GM10847 (cell line): Measurements from ENCODE around the gene ISM1.

Source experiments
- POLR2A ChIP-seq: IDR thresholded peaks from 2 replicates; pipeline ENCODE4 v1.6.1; 2011; ENCODE audit not compliant: insufficient read length; ENCODE audit errors: extremely low read depth

Gene ISM1

DNA sequence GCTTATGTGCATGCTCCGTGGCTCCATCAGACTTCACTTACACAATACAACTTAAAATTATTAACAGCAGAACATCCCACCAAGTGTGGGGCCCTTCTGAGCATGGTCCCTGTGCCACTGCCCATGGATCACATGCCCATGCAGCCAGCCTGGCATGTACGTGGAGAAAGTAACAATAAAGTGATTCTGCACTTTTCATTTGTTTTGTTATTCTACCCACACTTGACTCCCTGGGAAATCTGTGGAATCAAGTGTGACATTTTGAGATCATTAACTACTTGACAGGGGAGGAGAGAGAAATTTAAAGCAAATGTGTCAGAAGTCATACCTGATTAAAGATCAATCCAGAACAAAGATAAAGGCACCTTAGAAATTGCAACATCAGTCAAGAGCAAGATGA lies 112.0 kb downstream of the ISM1 start:
- no peak for TF ChIP-seq POLR2A

DNA sequence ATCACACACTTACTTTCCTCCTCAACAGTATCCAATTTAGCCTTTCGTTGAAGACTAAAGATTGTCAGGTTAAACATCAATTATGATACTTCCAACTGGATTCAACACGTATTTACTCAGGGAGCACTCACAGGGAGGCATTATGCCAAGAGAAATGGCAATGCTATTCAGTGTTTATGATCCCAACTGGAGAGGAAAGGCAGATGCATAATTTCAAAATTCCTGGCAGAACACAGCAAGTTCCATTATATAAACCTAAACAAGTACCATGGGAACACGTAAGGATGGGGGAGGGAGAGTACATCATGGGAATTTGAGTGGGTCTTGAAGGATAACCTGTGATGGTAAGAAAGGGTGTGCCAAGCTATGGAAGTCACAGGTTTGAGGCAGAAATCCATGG lies 112.7 kb downstream of the ISM1 start:
- TF ChIP-seq POLR2A: no peak

DNA sequence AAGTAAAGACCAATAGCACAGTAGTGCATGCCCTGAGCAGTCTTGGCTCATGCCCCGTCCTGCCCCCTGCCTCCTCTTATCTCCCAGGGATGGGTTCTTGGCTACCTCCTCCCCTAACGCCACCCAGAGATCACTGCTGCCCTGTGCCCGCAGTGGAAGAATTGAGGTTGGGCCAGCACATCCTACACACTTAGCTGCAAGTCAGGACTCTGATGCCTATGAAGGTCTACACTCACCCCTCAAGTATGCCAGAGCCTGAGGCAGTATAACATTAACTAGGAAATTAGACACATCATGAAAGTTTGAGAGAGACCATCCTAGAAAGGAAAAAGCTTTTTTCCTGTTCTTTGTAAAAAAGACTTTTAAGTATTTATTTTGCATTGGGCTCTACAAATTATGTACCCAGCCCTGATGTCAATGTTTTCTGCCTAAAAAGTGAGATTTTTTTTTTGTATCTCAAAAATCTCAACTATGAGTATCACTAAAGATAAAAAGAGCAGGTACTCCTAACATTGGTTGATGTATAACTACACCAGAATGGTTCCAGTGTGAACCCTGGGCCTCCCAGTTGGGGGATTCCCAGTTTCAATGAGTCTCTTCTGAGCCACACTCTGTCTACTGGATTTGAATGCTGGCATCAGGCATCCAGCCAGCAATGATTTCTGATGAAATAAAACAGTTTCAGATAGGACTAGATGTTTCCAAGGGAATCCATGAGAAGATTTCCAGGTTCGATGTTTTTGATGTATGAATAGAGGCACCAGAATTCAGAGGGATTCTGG lies 115.4 kb downstream of the ISM1 start:
- TF ChIP-seq POLR2A: no peak

DNA sequence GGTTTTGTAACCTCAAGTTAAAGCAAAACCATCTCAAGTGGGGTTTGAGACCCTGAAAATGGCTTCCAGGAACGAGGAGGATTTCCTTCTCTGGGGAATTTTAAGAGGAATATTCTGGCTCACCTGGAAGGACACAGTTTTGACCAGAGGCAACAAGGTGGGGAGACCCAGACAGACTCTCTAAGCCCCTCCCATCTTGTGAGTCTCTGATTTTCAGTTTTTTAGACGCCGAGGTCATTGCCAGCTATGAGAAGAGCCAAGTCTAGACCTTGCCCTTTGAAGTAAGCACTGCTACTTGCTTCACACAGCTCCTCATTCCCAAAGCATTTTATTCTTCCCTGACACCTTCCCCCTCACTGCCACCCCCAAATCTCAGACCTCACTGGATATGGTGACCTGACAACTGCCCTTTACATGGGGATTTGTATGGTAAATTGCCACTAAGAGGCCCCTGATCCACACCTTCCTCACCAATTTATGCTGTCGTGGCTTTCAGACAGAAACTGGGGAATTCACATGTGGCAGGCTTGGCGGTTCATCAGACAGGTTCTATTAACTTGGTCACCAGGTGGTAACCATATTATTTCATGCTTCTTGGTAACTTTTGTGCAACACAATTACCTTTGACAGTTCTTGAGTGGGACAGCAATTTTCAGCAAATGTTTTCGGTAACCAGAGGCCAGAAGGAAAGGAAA lies 116.2 kb downstream of the ISM1 start:
- TF ChIP-seq POLR2A: no peak

DNA sequence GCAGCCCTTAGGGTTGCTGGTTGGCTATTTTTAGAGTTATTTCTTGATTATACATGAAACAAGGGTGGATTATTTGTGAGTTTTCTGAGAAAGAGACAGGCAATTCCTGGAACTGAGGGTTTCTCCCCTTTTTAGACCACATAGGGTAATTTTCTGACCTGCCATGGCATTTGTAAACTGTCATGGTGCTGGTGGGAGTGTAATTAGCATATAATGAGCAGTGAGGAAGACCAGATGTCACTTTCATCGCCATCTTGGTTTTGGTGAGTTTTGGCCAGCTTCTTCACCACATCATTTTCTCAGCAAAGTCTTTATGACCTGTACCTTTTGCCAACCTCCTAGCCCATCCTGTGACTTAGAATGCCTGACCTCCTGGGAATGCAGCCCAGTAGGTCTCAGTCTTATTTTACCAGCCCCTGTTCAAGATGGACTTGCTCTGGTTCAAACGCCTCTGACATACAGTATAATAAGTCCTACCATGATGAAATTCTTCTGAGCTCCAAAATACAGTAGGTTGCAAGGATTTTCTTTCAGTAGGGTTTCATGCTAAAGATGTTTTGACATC lies 117.1 kb downstream of the ISM1 start:
- no peak for TF ChIP-seq POLR2A

DNA sequence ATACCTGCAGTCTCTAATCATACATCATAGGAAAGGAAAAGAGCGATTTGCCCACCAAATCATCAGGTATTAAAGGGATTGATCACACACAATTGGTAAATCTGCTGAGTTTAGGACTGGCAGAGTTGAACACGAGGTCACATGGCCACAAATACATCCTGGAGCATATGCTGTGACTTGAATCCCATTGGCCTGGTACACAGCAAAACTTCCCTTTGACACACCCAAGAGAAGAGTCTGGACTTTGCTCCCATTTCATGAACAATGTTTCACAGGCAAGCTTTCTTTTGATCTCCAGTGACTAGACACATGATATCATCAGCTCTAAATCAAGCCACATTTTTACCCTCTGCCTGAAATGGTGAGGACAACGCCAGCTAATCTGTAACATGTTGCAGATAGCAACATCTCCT lies 117.9 kb downstream of the ISM1 start:
- no peak for TF ChIP-seq POLR2A

DNA sequence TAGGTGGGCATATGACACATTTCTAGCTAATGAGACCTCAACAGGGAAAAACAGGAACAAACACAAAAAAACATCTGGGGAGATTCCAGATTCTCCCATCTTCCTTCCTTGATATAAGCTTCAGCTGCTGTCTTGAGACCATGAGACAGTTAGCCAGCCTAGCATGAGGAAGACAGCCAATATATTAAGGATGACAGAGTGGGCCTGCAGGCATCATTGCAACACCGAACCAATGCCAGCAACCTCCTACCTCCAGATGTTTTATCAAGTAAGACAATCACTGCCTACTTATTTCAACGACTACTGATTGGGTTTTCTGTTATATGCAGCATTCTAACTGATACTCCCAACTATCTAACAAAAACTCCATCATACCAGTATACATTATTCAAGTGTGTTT lies 119.0 kb downstream of the ISM1 start:
- no peak for TF ChIP-seq POLR2A

DNA sequence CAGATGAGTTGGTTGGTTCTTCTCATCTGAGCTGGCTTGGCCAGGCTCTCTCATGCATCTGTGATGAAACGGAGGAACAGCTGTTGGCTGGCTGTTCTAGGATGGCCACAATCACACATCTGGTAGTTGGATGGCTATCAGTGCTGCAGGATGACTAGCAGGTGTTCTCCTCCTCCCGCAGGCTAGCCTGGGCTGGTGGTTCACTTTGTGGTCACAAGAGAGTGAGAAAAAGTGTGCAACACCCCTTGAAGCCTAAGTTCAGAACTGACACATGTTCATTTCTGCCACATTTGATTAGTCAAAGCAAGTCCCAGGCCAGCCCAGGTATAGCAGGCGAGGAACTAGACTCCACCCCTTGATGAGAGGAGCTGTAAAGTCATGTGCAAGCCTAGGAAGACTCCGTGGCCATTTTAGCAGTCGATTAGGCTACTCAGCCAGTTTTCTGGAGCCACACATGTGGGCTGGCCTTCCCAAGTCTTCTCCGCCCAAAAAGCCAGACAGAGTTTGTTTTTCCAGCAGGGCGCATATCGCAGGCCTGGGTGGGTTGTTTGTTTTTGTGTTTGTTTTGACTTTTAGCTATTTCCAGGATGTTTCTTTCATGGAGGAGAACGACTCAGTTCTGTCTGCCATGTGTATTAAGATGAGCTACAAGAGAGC lies 120.8 kb downstream of the ISM1 start:
- TF ChIP-seq POLR2A: no peak

DNA sequence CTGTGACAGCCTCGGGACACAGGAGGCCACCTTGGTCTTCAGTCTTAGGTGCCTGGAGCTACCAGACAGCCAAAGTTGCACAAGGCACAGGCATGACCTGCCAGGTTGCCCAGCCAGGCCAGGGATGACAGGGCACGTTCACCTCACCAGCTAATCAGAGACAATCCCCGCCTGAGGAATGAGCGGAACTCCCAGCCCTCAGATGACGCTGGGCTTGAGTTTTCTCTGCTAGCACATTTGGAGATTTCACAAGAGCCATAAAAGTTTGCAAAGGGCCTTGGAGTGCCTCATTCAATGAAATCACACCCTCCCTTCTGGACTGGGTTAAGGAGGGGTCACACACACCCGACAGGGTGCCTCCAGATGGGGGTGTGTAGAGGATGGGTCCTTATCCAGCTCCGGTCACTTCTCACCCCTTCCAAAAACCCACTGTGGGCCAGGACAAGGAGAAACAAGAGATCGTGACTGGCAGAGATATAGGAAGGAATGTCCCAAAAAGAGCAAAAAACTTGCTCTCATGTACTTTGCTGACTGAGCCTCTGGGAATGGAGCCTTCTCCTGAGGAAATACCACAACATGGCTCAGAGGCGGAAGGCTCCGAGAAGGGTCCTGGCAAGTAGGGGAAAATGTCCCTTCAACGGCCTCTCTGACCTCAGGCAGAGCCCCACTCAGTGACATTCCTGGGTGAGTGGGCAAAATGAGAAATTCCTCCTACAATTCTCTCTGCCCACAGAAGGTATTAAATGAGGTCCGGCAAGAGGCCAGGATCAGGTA lies 121.6 kb downstream of the ISM1 start:
- no peak for TF ChIP-seq POLR2A

DNA sequence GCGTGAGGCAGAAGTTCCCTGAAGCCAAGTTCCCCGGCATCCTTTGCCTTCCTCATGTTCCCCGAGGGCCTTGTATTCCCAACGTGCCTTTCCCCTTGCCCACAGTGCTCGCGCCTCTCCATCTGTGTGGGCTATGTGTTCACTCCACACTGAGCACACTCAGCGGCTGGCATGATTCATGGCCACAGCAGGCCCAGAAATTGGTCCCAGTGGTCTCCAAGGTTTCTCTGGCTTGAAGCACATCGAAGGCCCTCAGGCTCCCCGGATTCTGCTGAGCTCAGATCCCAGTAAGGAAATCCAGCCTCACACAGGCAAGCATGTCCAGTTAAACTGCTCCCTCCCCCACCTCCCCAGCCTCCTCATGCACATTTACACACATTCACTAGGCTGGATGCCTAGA lies 123.6 kb downstream of the ISM1 start:
- TF ChIP-seq POLR2A: no peak

DNA sequence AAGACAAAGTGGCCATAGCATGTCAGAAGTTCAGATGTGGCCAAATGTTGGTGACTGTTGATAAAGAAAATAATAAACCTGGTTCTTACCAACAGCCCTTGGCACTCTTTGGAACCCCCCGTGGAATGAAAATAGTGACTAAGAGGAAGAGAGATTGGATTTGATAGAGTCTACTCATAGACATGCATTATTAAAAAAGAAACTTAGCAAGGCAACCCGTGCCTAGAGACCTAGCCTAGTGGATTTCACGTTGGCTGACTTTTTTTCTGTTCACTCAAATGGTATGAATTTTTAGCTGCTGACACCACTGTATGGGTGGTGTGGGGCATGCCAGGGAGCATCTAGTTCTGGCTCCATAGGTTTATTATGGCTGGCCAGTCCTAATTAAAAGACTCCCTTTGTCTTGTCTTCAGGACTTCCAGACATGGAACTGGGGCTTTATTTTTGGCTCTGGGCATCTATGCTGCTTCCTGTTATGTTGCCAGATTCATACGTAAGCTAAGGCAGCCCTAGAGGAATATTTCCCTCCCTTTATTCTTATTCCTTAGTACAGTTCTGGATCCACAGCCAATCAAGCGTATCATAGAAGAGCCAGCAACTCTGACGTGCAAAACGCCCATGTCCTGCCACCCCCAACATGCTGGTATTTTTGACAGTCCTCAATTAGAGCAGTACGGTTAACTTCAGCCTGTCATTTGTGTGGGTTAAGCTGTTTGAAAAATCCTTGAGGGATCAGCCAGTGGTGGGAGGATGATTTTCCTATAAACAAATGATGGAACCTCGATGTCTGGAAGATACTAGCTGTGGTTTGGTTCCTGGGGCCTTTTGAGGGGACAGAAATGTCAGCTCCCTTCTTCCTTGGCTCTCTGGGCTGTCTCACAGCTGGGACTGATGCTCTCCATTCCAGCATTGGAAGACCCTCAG lies 127.5 kb downstream of the ISM1 start:
- no peak for TF ChIP-seq POLR2A

DNA sequence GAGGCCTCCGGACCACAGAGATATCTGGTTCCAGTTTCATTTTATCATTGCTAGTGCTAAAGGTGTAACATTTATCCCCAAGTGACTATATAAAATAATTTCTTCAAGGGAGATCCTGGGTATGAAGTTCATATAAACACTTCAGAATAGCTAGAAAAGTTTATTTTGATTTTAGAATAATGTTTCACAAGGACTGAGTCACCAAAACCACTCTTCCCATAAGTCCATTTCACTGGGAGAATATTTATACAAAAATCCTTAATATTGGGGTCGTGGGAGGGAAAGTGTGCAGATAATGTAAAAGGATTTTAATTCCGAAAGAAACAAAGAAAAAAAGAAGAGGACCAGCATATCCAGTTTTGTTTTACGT lies 128.1 kb downstream of the ISM1 start:
- no peak for TF ChIP-seq POLR2A
